HepG2 (cell line): ENCODE measurements around the gene SPHK1. TPM values are rescaled to one million over a fixed set of nuclear protein-coding genes. Genes with fewer than 3 reads are reported as not detected.
A peak's percentile ranks its signal among the peaks of the same experiment; 100 is the strongest.

Experiments used
- AHDC1 ChIP-seq: sonication (generic); formaldehyde crosslinking; IDR thresholded peaks from 2 replicates; pipeline ENCODE4 v1.5.1; 2020; ENCODE audit warnings: mild to moderate bottlenecking, missing genetic modification reagents, borderline replicate concordance
- MAFF ChIP-seq: IDR thresholded peaks from 2 replicates; pipeline ENCODE4 v1.6.1; 2011; ENCODE audit warnings: low read depth, low read length, improper control_type of control experiment
- MNT ChIP-seq: fragments of 450-650 bp; IDR thresholded peaks from 2 replicates; pipeline ENCODE4 v1.6.1; 2016
- RFXAP ChIP-seq: sonication (generic); formaldehyde crosslinking; IDR thresholded peaks from 2 replicates; pipeline ENCODE4 v1.4.0; 2020; ENCODE audit warnings: missing genetic modification reagents, borderline replicate concordance
- SKI ChIP-seq: fragments of 450-650 bp; IDR thresholded peaks from one replicate; pipeline ENCODE4 v1.6.1; 2018; ENCODE audit warnings: mild to moderate bottlenecking; ENCODE audit not compliant: partially characterized antibody
- TCF7L2 ChIP-seq: IDR thresholded peaks from 2 replicates; pipeline ENCODE4 v1.6.1; 2011; ENCODE audit warnings: mild to moderate bottlenecking, low read depth, low read length, moderate library complexity
- TSC22D2 ChIP-seq: sonication (generic); formaldehyde crosslinking; IDR thresholded peaks from 2 replicates; pipeline ENCODE4 v1.5.1; 2020; ENCODE audit warnings: missing genetic modification reagents, mild to moderate bottlenecking, borderline replicate concordance
- ZNF296 ChIP-seq: sonication (generic); formaldehyde crosslinking; conservative IDR thresholded peaks from 2 replicates; pipeline ENCODE4 v1.5.0; 2020; ENCODE audit warnings: mild to moderate bottlenecking, missing genetic modification reagents
- polyA plus RNA-seq, 8 experiments: library from polyadenylated mRNA; depleted of rRNA in 3 of 8; stranded (reverse) in 7 of 8; unstranded in 1 of 8; fragments of >200 nt; fragmentation: Illumina TruSeq in 4 of 8; extraction: Trizol in 4 of 8; gene quantifications; 2 replicates each; pipeline versions ENCODE4 v1.2.1 to v1.2.3, GENCODE V29; 2011 to 2016; ENCODE audit warnings: low read depth in 4 of 8, missing spikeins in 1 of 8, mixed read lengths in 1 of 8; ENCODE audit not compliant: insufficient read depth in 1 of 8
- total RNA-seq, 5 experiments: library from RNA; depleted of rRNA; stranded (reverse); fragments of >200 nt; fragmentation: Illumina TruSeq; extraction: Trizol; gene quantifications; 2 replicates each; pipeline ENCODE4 v1.2.3, GENCODE V29; 2016; ENCODE audit warnings: low read depth in 1 of 5
- TF ChIP-seq, protein P1 (sequence below), 2 experiments: sonication (generic) in 1 of 2; formaldehyde crosslinking in 1 of 2; IDR thresholded peaks; 2 replicates each; pipeline versions ENCODE4 v1.5.1 to v1.6.1; 2011 to 2020; ENCODE audit warnings: borderline replicate concordance in 1 of 2, low read depth in 1 of 2, low read length in 1 of 2, mild to moderate bottlenecking in 1 of 2, missing genetic modification reagents in 1 of 2, moderate library complexity in 1 of 2
- TF ChIP-seq, protein P2 (sequence below): sonication (generic); formaldehyde crosslinking; IDR thresholded peaks from 2 replicates; pipeline ENCODE4 v1.4.0; 2020; ENCODE audit warnings: mild to moderate bottlenecking, missing genetic modification reagents
- TF ChIP-seq, protein P3 (sequence below): sonication (generic); formaldehyde crosslinking; IDR thresholded peaks from 2 replicates; pipeline ENCODE4 v1.4.0; 2020; ENCODE audit warnings: missing genetic modification reagents
- TF ChIP-seq, protein P4 (sequence below): sonication (generic); formaldehyde crosslinking; IDR thresholded peaks from 2 replicates; pipeline ENCODE4 v1.8.0; 2022; ENCODE audit warnings: mild to moderate bottlenecking, missing genetic modification reagents

Gene SPHK1
- total and polyA plus RNA-seq, 2 of the 13 experiments (the other 11 are each of a cell fraction or from before 2014, with no cell fraction given), result 129 to 160 TPM

- TF ChIP-seq AHDC1 (CRISPR knock-in tag), result peak; percentile 37; the same call in 1 of the 2 replicates
- TF ChIP-seq RFXAP (CRISPR knock-in tag), result peak; percentile 54; the same call in 1 of the 2 replicates
- TF ChIP-seq, protein P1, sequence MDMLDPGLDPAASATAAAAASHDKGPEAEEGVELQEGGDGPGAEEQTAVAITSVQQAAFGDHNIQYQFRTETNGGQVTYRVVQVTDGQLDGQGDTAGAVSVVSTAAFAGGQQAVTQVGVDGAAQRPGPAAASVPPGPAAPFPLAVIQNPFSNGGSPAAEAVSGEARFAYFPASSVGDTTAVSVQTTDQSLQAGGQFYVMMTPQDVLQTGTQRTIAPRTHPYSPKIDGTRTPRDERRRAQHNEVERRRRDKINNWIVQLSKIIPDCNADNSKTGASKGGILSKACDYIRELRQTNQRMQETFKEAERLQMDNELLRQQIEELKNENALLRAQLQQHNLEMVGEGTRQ (IDR thresholded peaks at IDR 0.05; ENCODE audit: low read depth, low read length), result no peak
- TF ChIP-seq, protein P1 (CRISPR knock-in tag; IDR thresholded peaks at IDR 0.05; ENCODE audit: borderline replicate concordance), result no peak; the same call in 1 of the 2 replicates
- TF ChIP-seq, protein P2, sequence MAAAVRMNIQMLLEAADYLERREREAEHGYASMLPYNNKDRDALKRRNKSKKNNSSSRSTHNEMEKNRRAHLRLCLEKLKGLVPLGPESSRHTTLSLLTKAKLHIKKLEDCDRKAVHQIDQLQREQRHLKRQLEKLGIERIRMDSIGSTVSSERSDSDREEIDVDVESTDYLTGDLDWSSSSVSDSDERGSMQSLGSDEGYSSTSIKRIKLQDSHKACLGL (CRISPR knock-in tag), result no peak
- 0 out of 2 replicates have a peak, but pooled peaks have one; percentile 0 for TF ChIP-seq TSC22D2 (CRISPR knock-in tag)
- TF ChIP-seq MNT, result no peak
- TF ChIP-seq, protein P3, sequence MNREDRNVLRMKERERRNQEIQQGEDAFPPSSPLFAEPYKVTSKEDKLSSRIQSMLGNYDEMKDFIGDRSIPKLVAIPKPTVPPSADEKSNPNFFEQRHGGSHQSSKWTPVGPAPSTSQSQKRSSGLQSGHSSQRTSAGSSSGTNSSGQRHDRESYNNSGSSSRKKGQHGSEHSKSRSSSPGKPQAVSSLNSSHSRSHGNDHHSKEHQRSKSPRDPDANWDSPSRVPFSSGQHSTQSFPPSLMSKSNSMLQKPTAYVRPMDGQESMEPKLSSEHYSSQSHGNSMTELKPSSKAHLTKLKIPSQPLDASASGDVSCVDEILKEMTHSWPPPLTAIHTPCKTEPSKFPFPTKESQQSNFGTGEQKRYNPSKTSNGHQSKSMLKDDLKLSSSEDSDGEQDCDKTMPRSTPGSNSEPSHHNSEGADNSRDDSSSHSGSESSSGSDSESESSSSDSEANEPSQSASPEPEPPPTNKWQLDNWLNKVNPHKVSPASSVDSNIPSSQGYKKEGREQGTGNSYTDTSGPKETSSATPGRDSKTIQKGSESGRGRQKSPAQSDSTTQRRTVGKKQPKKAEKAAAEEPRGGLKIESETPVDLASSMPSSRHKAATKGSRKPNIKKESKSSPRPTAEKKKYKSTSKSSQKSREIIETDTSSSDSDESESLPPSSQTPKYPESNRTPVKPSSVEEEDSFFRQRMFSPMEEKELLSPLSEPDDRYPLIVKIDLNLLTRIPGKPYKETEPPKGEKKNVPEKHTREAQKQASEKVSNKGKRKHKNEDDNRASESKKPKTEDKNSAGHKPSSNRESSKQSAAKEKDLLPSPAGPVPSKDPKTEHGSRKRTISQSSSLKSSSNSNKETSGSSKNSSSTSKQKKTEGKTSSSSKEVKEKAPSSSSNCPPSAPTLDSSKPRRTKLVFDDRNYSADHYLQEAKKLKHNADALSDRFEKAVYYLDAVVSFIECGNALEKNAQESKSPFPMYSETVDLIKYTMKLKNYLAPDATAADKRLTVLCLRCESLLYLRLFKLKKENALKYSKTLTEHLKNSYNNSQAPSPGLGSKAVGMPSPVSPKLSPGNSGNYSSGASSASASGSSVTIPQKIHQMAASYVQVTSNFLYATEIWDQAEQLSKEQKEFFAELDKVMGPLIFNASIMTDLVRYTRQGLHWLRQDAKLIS (CRISPR knock-in tag), result no peak; the same call in 1 of the 2 replicates
- no peak; the same call in 1 of the 2 replicates for TF ChIP-seq MAFF
- no peak for TF ChIP-seq TCF7L2
- TF ChIP-seq ZNF296 (CRISPR knock-in tag), result 0 out of 2 replicates have a peak, but pooled peaks have one; percentile 21
- TF ChIP-seq, protein P4, sequence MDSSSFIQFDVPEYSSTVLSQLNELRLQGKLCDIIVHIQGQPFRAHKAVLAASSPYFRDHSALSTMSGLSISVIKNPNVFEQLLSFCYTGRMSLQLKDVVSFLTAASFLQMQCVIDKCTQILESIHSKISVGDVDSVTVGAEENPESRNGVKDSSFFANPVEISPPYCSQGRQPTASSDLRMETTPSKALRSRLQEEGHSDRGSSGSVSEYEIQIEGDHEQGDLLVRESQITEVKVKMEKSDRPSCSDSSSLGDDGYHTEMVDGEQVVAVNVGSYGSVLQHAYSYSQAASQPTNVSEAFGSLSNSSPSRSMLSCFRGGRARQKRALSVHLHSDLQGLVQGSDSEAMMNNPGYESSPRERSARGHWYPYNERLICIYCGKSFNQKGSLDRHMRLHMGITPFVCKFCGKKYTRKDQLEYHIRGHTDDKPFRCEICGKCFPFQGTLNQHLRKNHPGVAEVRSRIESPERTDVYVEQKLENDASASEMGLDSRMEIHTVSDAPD (CRISPR knock-in tag), result no peak; the same call in 1 of the 2 replicates
- no peak for TF ChIP-seq SKI
Observed at GRCh38 chr17:76382351-76382802, 2.0 kb upstream of the SPHK1 start (continued).
